Right ventricle myocardium inferior (tissue), 1 donor: ENCODE results near the gene ZNF688. TPM values are rescaled to one million over a fixed set of nuclear protein-coding genes. Genes with fewer than 3 reads are reported as not detected.
"Not testable (repeated sequence)": the region's sequence is repeated elsewhere in the genome, so short reads cannot be mapped to it uniquely, and the experiment has no call there.

Source experiments
- ATAC-seq: fragments of 200-7000 bp; cut with Tn5 transposase; one replicate; pipeline ENCODE4 v1.9.1; 2020; ENCODE audit warnings: mild to moderate bottlenecking, moderate library complexity
- DNase-seq: peaks from one replicate; pipeline ENCODE4 v3.0.0; 2021; ENCODE audit errors: missing footprints
- intact Hi-C: fragments of 100-400 bp; cut with DNase I; formaldehyde crosslinking; loops from one replicate; pipeline ENCODE4 v1.11.0; 2022
- total RNA-seq: library from RNA; stranded (reverse); fragmentation: NEBNext Ultra II Directional; extraction: Animal tissue kit (Norgen Biotek cat#: 25700); gene quantifications from one replicate; pipeline ENCODE4 v1.2.1, GENCODE V29; 2021
- donor health status: DM: no; HTN: yes; CAD: no; lungs with severe emphysema.

ZNF688 gene
- total RNA-seq, 1 donor from 2014 or later: 12.2 TPM

GRCh38 chr16:30526137-30526822, 45.2 kb downstream of the ZNF688 start, which contains the start of gene ZNF768:
Gene ZNF768, minus strand, starts transcription at chr16:30526566. Its CDS starts 153 bp downstream, at chr16:30526413.
- peak; percentile 83 for DNase-seq
- intact Hi-C loops: loop anchor here (5.0 kb wide), 1 partner anchor 79 kb away; the partner anchor contains the start of gene SEPHS2
- ATAC-seq: peak; percentile 52

GRCh38 chr16:30525844-30526136, 45.7 kb downstream of the ZNF688 start:
- intact Hi-C loops: loop anchor here (5.0 kb wide), 1 partner anchor 78 kb away; the partner anchor contains the start of gene SEPHS2
- DNase-seq (no peak), ATAC-seq (no peak)

DNA sequence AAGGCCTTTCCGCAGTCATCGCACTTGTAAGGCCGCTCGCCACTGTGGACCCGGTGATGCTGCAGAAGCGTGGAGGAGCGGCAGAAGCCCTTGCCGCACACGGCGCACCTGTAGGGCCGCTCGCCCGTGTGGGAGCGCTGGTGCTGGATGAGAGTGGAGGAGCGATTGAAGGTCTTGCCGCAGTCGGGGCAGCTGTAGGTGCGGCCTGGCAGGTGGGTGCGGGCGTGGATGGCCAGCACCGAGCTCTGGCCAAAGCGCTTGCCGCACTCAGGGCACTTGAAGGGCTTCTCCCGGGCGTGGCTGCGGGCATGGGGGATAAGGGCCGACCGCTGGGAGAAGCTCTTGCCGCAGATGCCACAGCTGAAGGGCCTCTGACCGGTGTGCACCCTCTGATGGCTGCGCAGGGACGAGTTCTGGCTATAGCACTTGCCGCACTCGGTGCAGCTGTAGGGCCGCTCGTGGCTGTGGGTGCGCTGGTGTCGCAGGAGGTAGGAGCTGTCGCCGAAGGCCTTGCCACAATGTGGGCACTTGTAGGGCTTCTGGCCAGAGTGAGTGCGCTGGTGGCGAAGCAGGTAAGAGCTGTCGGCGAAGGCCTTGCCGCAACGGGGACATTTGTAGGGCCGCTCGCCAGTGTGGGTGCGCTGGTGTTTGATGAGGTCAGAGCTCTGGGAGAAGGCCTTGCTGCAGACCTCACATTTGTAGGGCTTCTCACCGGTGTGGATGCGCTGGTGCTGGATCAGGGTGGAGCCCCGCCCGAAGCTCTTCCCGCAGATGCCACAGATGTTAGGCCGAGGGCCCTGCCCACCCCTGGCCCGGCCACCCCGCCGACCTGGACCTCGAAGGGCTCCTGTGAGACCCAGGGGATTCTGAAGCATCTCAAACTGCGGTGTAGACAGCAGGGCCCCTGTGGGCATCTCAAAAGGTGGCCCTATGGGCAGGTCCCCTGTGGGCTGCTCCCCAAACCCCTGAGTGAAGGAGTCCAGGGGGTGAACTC, 46.6 kb downstream of the ZNF688 start:
- ATAC-seq (no peak), DNase-seq (no peak)
- intact Hi-C loops: loop anchor here (5.0 kb wide), 1 partner anchor 78 kb away; the partner anchor contains the start of gene SEPHS2

GRCh38 chr16:30523768-30524574, 47.5 kb downstream of the ZNF688 start:
- DNase-seq (no peak), ATAC-seq (no peak)
- intact Hi-C loops: no loop called here

DNA sequence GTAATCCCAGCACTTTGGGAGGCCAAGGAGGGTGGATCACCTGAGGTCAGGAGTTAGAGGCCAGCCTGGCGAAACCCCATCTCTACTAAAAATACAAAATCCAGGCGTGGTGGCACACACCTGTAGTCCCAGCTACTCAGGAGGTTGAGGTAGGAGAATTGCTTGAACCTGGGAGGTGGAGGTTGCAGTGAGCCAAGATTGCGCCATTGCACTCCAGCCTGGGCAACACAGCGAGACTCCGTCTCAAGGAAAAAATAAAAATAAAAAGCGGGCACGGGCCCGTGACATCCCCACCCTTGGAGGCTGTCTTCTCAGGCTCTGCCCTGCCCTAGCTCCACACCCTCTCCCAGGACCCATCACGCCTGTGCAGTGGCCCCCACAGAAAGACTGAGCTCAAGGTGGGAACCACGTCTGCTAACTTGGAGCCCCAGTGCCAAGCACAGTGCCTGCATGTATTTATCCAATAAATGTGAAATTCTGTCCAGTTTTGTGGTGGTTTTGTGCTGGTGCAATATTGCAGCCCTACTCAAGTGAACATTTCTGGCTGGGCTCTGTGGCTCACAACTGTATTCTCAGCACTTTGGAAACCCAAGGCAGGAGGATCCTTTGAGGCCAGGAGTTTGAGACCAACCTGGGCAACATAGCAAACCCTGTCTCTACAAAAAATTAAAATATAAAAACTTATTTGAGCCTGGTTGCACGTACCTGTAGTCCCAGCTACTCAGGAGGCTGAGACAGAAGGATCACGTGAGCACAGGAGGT, 48.6 kb downstream of the ZNF688 start:
- ATAC-seq, DNase-seq, intact Hi-C loops: not testable (repeated sequence)

DNA sequence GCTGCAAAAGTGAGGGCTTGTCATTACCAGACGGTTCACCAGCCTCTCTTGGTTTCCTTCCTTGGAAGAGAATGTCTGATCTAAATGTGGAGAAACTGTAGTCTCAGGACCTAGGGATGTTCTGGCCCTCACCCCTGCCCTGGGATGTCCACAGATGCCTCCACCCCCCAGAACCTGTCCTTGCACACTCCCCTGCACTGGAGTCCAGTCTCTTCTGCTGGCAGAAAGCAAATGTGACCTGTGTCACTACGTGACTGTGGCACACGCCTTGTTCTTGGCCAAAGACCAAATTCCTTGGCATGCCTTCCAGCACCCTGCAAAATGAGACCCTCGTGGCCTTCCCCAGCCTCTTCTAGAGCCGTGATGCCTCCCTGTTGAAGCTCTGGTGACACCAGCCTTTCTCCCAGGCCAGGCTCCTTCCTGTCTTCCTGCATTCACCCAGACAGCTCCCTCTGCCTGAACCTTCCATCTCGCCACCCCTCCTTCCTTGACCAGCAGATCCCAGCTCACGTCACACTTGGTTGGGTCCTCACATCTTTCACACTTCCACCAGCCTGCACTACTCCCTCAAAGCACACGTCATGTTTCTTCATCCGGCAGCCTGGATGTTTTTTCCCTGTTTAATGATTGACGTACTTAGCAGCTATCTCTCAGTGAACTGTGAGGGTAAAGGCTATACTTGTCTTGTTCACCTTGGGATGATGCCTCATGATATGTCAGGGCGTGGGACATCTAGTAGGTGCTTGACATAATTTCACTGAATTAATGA, 49.5 kb downstream of the ZNF688 start:
- intact Hi-C loops: no loop called here
- DNase-seq: no peak
- no peak for ATAC-seq

- intact Hi-C loops: no loop called here
- no peak for ATAC-seq
- no peak for DNase-seq
Observed at GRCh38 chr16:30521476-30521872, 50.0 kb downstream of the ZNF688 start.

Other genes with a start within 250 kb of the ZNF688 start
- gene CD2BP2, start 216.4 kb downstream of the ZNF688 start, total RNA-seq: 35.0 TPM
- gene TBC1D10B, start 201.2 kb downstream of the ZNF688 start, total RNA-seq: 26.0 TPM
- gene MYL11, start 196.9 kb downstream of the ZNF688 start, total RNA-seq: not detected
- gene SEPTIN1, start 189.2 kb downstream of the ZNF688 start, total RNA-seq: 1.4 TPM
- 5.3 TPM for gene ZNF48, start 176.3 kb downstream of the ZNF688 start, total RNA-seq
- gene ZNF771, start 164.1 kb downstream of the ZNF688 start, total RNA-seq: 5.1 TPM
- 35.2 TPM for gene DCTPP1, start 141.7 kb downstream of the ZNF688 start, total RNA-seq
- 29.3 TPM for gene SEPHS2, start 125.8 kb downstream of the ZNF688 start, total RNA-seq
- 4.2 TPM for gene ITGAL, start 99.0 kb downstream of the ZNF688 start, total RNA-seq
- 73.8 TPM for gene ZNF768, start 45.1 kb downstream of the ZNF688 start, total RNA-seq
- gene ZNF747, start 36.9 kb downstream of the ZNF688 start, total RNA-seq: 5.7 TPM
- 10.0 TPM for gene ZNF764, start 13.3 kb downstream of the ZNF688 start, total RNA-seq
- 7.6 TPM for gene ZNF785, start 14.0 kb upstream of the ZNF688 start, total RNA-seq
- gene ZNF689, start 38.7 kb upstream of the ZNF688 start, total RNA-seq: 4.2 TPM
- 18.2 TPM for gene PRR14, start 79.2 kb upstream of the ZNF688 start, total RNA-seq
- gene FBRS, start 86.7 kb upstream of the ZNF688 start, total RNA-seq: 31.0 TPM
- gene SRCAP, start 127.5 kb upstream of the ZNF688 start, total RNA-seq: 39.7 TPM
- gene PHKG2, start 176.7 kb upstream of the ZNF688 start, total RNA-seq: 12.6 TPM
- 0.89 TPM for gene CFAP119, start 190.3 kb upstream of the ZNF688 start, total RNA-seq
- 42.6 TPM for gene RNF40, start 190.6 kb upstream of the ZNF688 start, total RNA-seq
- gene ZNF629, start 215.5 kb upstream of the ZNF688 start, total RNA-seq: 17.4 TPM